Measurements from ENCODE around the gene RBM18. TPM values are rescaled to one million over a fixed set of nuclear protein-coding genes. Genes with fewer than 3 reads are reported as not detected.

RBM18 gene
- total and polyA plus RNA-seq, 2 donors (not counting 1 experiment from before 2014, with no cell fraction given): 11.2 to 25.1 TPM

DNA sequence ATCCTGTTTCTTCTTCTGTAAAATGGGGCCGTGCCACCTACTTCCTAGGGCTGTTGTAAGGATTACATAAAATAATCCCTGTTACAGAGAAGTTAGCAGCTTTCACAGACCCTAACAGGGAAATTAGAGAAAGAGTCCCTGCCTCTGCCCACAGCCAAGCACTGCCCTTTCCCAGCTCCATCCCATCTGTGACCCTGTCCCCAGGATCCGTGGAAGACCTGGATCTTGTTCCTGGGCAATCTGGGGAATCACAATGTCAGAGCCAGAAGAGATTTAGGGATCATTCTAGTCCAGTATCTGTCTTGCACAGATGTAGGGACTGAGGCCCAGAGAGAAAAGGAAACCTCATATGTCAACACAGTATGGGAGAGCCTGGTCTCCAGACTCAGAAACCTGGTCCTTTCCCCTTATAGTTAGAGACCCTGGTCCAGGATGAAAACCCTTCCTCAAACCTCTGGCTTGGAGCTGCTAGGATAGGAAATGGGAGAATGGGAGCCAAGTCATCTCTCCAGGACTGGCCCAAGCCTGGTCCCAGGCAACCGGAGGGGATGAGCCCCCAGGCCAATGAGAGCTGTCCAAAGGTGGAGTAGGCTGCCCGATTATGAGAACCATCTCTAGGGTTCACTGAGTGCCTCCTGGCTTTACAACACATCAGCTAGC, 48.4 kb downstream of the RBM18 start:
- Histone ChIP-seq H3K4me1 (ENCODE audit: control insufficient read depth, extremely low read depth, insufficient read depth, low read length) (peaks cover 2% of the 10 kb centered on the region), H3K9ac (ENCODE audit: insufficient read depth, low read length) (no peak overlapping the region), H3K27ac (ENCODE audit: insufficient read depth, low read length) (no peak overlapping the region), H3K9me3 (ENCODE audit: control insufficient read depth, insufficient read depth, low read depth, low read length) (no peaks in the 10 kb centered on the region), H3K27me3 (ENCODE audit: control insufficient read depth, insufficient read depth, low read length) (peaks cover 88% of the 10 kb centered on the region), H3K36me3 (ENCODE audit: control insufficient read depth, insufficient read depth, low read length) (no peaks in the 10 kb centered on the region), H3K79me2 (ENCODE audit: control insufficient read depth, insufficient read depth, low read length) (no peaks in the 10 kb centered on the region), H3K4me3 (replicated peaks in 1 of 4; ENCODE audit: control extremely low read depth in 1 of 4, insufficient read depth in 1 of 4, low read depth in 3 of 4, low read length in 4 of 4) (no peak overlapping the region), H3K4me2 (ENCODE audit: extremely low read depth, insufficient read depth, low read length) (no peak overlapping the region), H4K20me1 (ENCODE audit: control insufficient read depth, extremely low read depth, insufficient read depth, low read length) (no peaks in the 10 kb centered on the region), H2AFZ (ENCODE audit: low read length) (no peak overlapping the region)
- DNase-seq (ENCODE audit: low read depth in 2 of 2): no peak
- TF ChIP-seq, protein P1, sequence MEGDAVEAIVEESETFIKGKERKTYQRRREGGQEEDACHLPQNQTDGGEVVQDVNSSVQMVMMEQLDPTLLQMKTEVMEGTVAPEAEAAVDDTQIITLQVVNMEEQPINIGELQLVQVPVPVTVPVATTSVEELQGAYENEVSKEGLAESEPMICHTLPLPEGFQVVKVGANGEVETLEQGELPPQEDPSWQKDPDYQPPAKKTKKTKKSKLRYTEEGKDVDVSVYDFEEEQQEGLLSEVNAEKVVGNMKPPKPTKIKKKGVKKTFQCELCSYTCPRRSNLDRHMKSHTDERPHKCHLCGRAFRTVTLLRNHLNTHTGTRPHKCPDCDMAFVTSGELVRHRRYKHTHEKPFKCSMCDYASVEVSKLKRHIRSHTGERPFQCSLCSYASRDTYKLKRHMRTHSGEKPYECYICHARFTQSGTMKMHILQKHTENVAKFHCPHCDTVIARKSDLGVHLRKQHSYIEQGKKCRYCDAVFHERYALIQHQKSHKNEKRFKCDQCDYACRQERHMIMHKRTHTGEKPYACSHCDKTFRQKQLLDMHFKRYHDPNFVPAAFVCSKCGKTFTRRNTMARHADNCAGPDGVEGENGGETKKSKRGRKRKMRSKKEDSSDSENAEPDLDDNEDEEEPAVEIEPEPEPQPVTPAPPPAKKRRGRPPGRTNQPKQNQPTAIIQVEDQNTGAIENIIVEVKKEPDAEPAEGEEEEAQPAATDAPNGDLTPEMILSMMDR (conservative IDR thresholded peaks at IDR 0.05 in 1 of 2, IDR thresholded peaks at IDR 0.05 in 1 of 2; ENCODE audit: low read depth in 1 of 2, low read length in 2 of 2): no peak
- TF ChIP-seq EZH2 (IDR thresholded peaks at IDR 0.05; ENCODE audit: low read length, missing control alignments): peak; percentile 63

GRCh38 chr9:122215663-122216062, 49.0 kb downstream of the RBM18 start:
- H3K27me3 ChIP-seq (ENCODE audit: control insufficient read depth, insufficient read depth, low read length): peaks cover 82% of the 10 kb centered on the region

GRCh38 chr9:122214507-122214906, 50.1 kb downstream of the RBM18 start:
- Histone ChIP-seq H3K36me3 (ENCODE audit: control insufficient read depth, insufficient read depth, low read length) (no peaks in the 10 kb centered on the region), H3K27ac (ENCODE audit: insufficient read depth, low read length) (no peak overlapping the region), H3K4me1 (ENCODE audit: control insufficient read depth, extremely low read depth, insufficient read depth, low read length) (peaks cover 2% of the 10 kb centered on the region), H3K79me2 (ENCODE audit: control insufficient read depth, insufficient read depth, low read length) (no peaks in the 10 kb centered on the region), H2AFZ (ENCODE audit: low read length) (no peak overlapping the region), H3K4me2 (ENCODE audit: extremely low read depth, insufficient read depth, low read length) (peak overlapping the region; percentile 23), H4K20me1 (ENCODE audit: control insufficient read depth, extremely low read depth, insufficient read depth, low read length) (no peaks in the 10 kb centered on the region), H3K27me3 (ENCODE audit: control insufficient read depth, insufficient read depth, low read length) (peaks cover 71% of the 10 kb centered on the region), H3K9ac (ENCODE audit: insufficient read depth, low read length) (no peak overlapping the region), H3K4me3 (replicated peaks in 1 of 4; ENCODE audit: control extremely low read depth in 1 of 4, insufficient read depth in 1 of 4, low read depth in 3 of 4, low read length in 4 of 4) (no peak overlapping the region), H3K9me3 (ENCODE audit: control insufficient read depth, insufficient read depth, low read depth, low read length) (no peaks in the 10 kb centered on the region)
- peak; percentile 84 for TF ChIP-seq EZH2 (IDR thresholded peaks at IDR 0.05; ENCODE audit: low read length, missing control alignments)
- TF ChIP-seq, protein P1 (conservative IDR thresholded peaks at IDR 0.05 in 1 of 2, IDR thresholded peaks at IDR 0.05 in 1 of 2; ENCODE audit: low read depth in 1 of 2, low read length in 2 of 2): no peak
- DNase-seq (ENCODE audit: low read depth in 2 of 2): no peak

More at GRCh38 chr9:122215663-122216062, 49.0 kb downstream of the RBM18 start:
- Histone ChIP-seq H3K79me2 (ENCODE audit: control insufficient read depth, insufficient read depth, low read length) (no peaks in the 10 kb centered on the region), H2AFZ (ENCODE audit: low read length) (no peak overlapping the region), H3K27ac (ENCODE audit: insufficient read depth, low read length) (no peak overlapping the region), H3K4me2 (ENCODE audit: extremely low read depth, insufficient read depth, low read length) (no peak overlapping the region), H3K9me3 (ENCODE audit: control insufficient read depth, insufficient read depth, low read depth, low read length) (no peaks in the 10 kb centered on the region), H4K20me1 (ENCODE audit: control insufficient read depth, extremely low read depth, insufficient read depth, low read length) (no peaks in the 10 kb centered on the region), H3K9ac (ENCODE audit: insufficient read depth, low read length) (no peak overlapping the region), H3K4me3 (replicated peaks in 1 of 4; ENCODE audit: control extremely low read depth in 1 of 4, insufficient read depth in 1 of 4, low read depth in 3 of 4, low read length in 4 of 4) (no peak overlapping the region), H3K4me1 (ENCODE audit: control insufficient read depth, extremely low read depth, insufficient read depth, low read length) (peaks cover 2% of the 10 kb centered on the region), H3K36me3 (ENCODE audit: control insufficient read depth, insufficient read depth, low read length) (no peaks in the 10 kb centered on the region)
- peak; percentile 52 for TF ChIP-seq EZH2 (IDR thresholded peaks at IDR 0.05; ENCODE audit: low read length, missing control alignments)
- TF ChIP-seq, protein P1 (conservative IDR thresholded peaks at IDR 0.05 in 1 of 2, IDR thresholded peaks at IDR 0.05 in 1 of 2; ENCODE audit: low read depth in 1 of 2, low read length in 2 of 2): no peak
- DNase-seq (ENCODE audit: low read depth in 2 of 2): no peak
